GM21717 (cell line): ENCODE data around the gene SCRN2.

Experiments
- ATAC-seq: cut with Tn5 transposase; IDR thresholded peaks from one replicate; pipeline ENCODE4 v1.9.1; 2021; ENCODE audit warnings: mild to moderate bottlenecking, moderate library complexity; ENCODE audit not compliant: unreplicated experiment

SCRN2 gene

GRCh38 chr17:47872019-47872650 lies 31.1 kb upstream of the SCRN2 start:
- ATAC-seq = no peak

GRCh38 chr17:47871048-47871447 lies 30.0 kb upstream of the SCRN2 start:
- no peak for ATAC-seq

GRCh38 chr17:47870056-47870455 lies 29.0 kb upstream of the SCRN2 start:
- ATAC-seq = no peak

- ATAC-seq = no peak
Measured at GRCh38 chr17:47869114-47869513, 28.0 kb upstream of the SCRN2 start.

- no peak for ATAC-seq
Measured at GRCh38 chr17:47867813-47868533, 26.9 kb upstream of the SCRN2 start.

- no peak for ATAC-seq
Measured at GRCh38 chr17:47866941-47867340, 25.9 kb upstream of the SCRN2 start.

- no peak for ATAC-seq
Measured at GRCh38 chr17:47864791-47865216, 23.7 kb upstream of the SCRN2 start.

- no peak for ATAC-seq
Measured at GRCh38 chr17:47862621-47863440, 21.8 kb upstream of the SCRN2 start.

GRCh38 chr17:47860386-47860785 lies 19.3 kb upstream of the SCRN2 start:
- ATAC-seq = no peak

GRCh38 chr17:47857551-47858455 lies 16.7 kb upstream of the SCRN2 start:
- no peak for ATAC-seq

GRCh38 chr17:47856830-47857229 lies 15.8 kb upstream of the SCRN2 start:
- ATAC-seq = no peak

- no peak for ATAC-seq
Measured at GRCh38 chr17:47855737-47856136, 14.7 kb upstream of the SCRN2 start.

- ATAC-seq = no peak
Measured at GRCh38 chr17:47853616-47854015, 12.5 kb upstream of the SCRN2 start.

- no peak for ATAC-seq
Measured at GRCh38 chr17:47852113-47852949, 11.3 kb upstream of the SCRN2 start.

- no peak for ATAC-seq
Measured at GRCh38 chr17:47851764-47852112, 10.7 kb upstream of the SCRN2 start.

- ATAC-seq = no peak
Measured at GRCh38 chr17:47850692-47851573, 9.9 kb upstream of the SCRN2 start, which contains the start of gene SP6. SP6 (minus strand) TSS chr17:47851163; CDS start chr17:47848429, 2,734 bp downstream.

- ATAC-seq = no peak
Measured at GRCh38 chr17:47850373-47850691, 9.3 kb upstream of the SCRN2 start.

GRCh38 chr17:47848198-47848513 lies 7.1 kb upstream of the SCRN2 start:
- ATAC-seq = no peak
